Endothelial cell of umbilical vein (primary cell): ENCODE measurements around the gene CBX6.
A peak's percentile ranks its signal among the peaks of the same experiment; 100 is the strongest.

Source experiments
- CTCF ChIP-seq, 2 donors: IDR thresholded peaks; 1 replicate in 1 of 2; 2 replicates in 1 of 2; pipeline ENCODE4 v1.5.1; 2011; ENCODE audit warnings: low read length in 2 of 2, mild to moderate bottlenecking in 2 of 2, moderate library complexity in 2 of 2, control low read depth in 1 of 2, inconsistent platforms in 1 of 2, low read depth in 1 of 2; ENCODE audit not compliant: insufficient read depth in 1 of 2; ENCODE audit errors: extremely low read depth in 1 of 2
- POLR2A ChIP-seq: IDR thresholded peaks from 2 replicates; pipeline ENCODE4 v1.6.1; 2012; ENCODE audit warnings: low read depth, mild to moderate bottlenecking, control low read depth, low read length
- POLR2AphosphoS5 ChIP-seq: IDR thresholded peaks from 2 replicates; pipeline ENCODE4 v1.6.1; 2012; ENCODE audit warnings: low read depth, mild to moderate bottlenecking, control low read depth, low read length, moderate library complexity; ENCODE audit not compliant: insufficient read depth

DNA sequence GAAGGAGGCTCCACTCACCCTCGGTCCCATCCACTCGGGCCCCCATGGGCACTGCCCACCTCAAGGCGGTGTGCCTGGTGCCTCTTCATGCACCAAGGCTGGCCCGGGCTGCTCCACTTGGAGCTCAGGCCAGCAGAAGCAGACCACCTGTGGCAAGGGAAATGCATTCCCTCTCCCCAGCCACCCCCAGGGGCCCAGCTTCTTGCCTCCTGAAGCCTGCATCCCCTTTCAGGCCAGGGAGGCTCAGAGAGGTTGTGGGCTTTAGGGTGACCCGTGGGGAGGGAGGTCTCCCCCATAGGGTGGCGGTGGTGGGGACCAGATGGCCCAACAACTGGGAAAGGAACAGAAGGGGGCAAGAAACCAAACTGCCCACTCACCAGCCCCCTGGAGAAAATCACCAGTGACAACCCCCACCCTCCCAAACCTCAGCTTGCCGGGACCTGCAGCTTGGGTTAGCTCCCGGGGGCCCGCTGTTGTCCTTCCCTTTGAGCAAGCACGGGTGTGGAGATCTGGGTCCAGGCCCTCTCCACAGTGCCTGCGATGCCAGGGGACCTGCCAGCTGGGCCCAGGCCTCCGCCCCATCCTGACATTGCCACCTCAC, 8.4 kb downstream of the CBX6 start:
- TF ChIP-seq CTCF (IDR thresholded peaks at IDR 0.05; ENCODE audit: extremely low read depth in 1 of 2, insufficient read depth in 1 of 2, low read depth in 1 of 2, low read length in 2 of 2), result no peak
- peak; percentile 34 for TF ChIP-seq POLR2A
- no peak for TF ChIP-seq POLR2AphosphoS5
